HepG2 (cell line): ENCODE data around the gene SMIM14. TPM values are rescaled to one million over a fixed set of nuclear protein-coding genes. Genes with fewer than 3 reads are reported as not detected.
A peak's percentile ranks its signal among the peaks of the same experiment; 100 is the strongest.

Experiments used
- AGO2 ChIP-seq: fragments of 200-400 bp; formaldehyde crosslinking; optimal IDR thresholded peaks from 2 replicates; pipeline ENCODE3; 2017; ENCODE audit warnings: mild to moderate bottlenecking, low read depth, low read length, moderate library complexity
- AHDC1 ChIP-seq: sonication (generic); formaldehyde crosslinking; IDR thresholded peaks from 2 replicates; pipeline ENCODE4 v1.5.1; 2020; ENCODE audit warnings: mild to moderate bottlenecking, missing genetic modification reagents, borderline replicate concordance
- ARID3A ChIP-seq: IDR thresholded peaks from 2 replicates; pipeline ENCODE4 v1.6.1; 2012; ENCODE audit warnings: low read depth, low read length, improper control_type of control experiment
- EP300 ChIP-seq, 3 experiments: sonication (generic) in 1 of 3; formaldehyde crosslinking in 1 of 3; IDR thresholded peaks; 2 replicates each; pipeline versions ENCODE4 v1.5.1 to v1.6.1; 2011 to 2020; ENCODE audit warnings: low read depth in 2 of 3, low read length in 2 of 3, borderline replicate concordance in 1 of 3, improper control_type of control experiment in 1 of 3, mild to moderate bottlenecking in 1 of 3, missing genetic modification reagents in 1 of 3, moderate library complexity in 1 of 3
- FOXA1 ChIP-seq, 2 experiments: fragments of 450-650 bp in 1 of 2; sonication (generic) in 1 of 2; formaldehyde crosslinking in 1 of 2; IDR thresholded peaks; 2 replicates each; pipeline versions ENCODE4 v1.4.0 to v1.6.1; 2016 to 2020; ENCODE audit warnings: missing genetic modification reagents in 1 of 2
- HNF4A ChIP-seq: sonication (generic); formaldehyde crosslinking; IDR thresholded peaks from 2 replicates; pipeline ENCODE4 v1.4.0; 2020; ENCODE audit warnings: missing genetic modification reagents
- PAF1 ChIP-seq: IDR thresholded peaks from 2 replicates; pipeline ENCODE4 v1.6.1; 2016; ENCODE audit warnings: missing genetic modification reagents, missing compliant biosample characterization
- RNF2 ChIP-seq: fragments of 450-650 bp; conservative IDR thresholded peaks from 2 replicates; pipeline ENCODE4 v1.6.1; 2016; ENCODE audit warnings: low read depth
- SALL1 ChIP-seq: sonication (generic); formaldehyde crosslinking; IDR thresholded peaks from 2 replicates; pipeline ENCODE4 v1.8.0; 2022; ENCODE audit warnings: mild to moderate bottlenecking, missing genetic modification reagents
- ZEB1 ChIP-seq: IDR thresholded peaks from 2 replicates; pipeline ENCODE4 v1.6.1; 2012; ENCODE audit warnings: mild to moderate bottlenecking, low read depth, inconsistent platforms; ENCODE audit not compliant: insufficient replicate concordance
- ZFP36L2 ChIP-seq: sonication (generic); formaldehyde crosslinking; IDR thresholded peaks from 2 replicates; pipeline ENCODE4 v1.4.0; 2020; ENCODE audit warnings: missing genetic modification reagents
- ZFP37 ChIP-seq: sonication (generic); formaldehyde crosslinking; IDR thresholded peaks from 2 replicates; pipeline ENCODE4 v1.4.0; 2020; ENCODE audit warnings: missing genetic modification reagents, borderline replicate concordance
- ZNF296 ChIP-seq: sonication (generic); formaldehyde crosslinking; conservative IDR thresholded peaks from 2 replicates; pipeline ENCODE4 v1.5.0; 2020; ENCODE audit warnings: mild to moderate bottlenecking, missing genetic modification reagents
- ZNF362 ChIP-seq: sonication (generic); formaldehyde crosslinking; IDR thresholded peaks from 2 replicates; pipeline ENCODE4 v1.4.0; 2020; ENCODE audit warnings: missing genetic modification reagents, mild to moderate bottlenecking, borderline replicate concordance
- ZNF543 ChIP-seq: sonication (generic); formaldehyde crosslinking; IDR thresholded peaks from 2 replicates; pipeline ENCODE4 v1.4.0; 2020; ENCODE audit warnings: mild to moderate bottlenecking, missing genetic modification reagents
- ZNF800 ChIP-seq: sonication (generic); formaldehyde crosslinking; IDR thresholded peaks from 2 replicates; pipeline ENCODE4 v1.4.0; 2020; ENCODE audit warnings: missing genetic modification reagents
- ZNF891 ChIP-seq: sonication (generic); formaldehyde crosslinking; IDR thresholded peaks from 2 replicates; pipeline ENCODE4 v1.5.0; 2020; ENCODE audit warnings: mild to moderate bottlenecking, missing genetic modification reagents
- ZSCAN22 ChIP-seq: sonication (generic); formaldehyde crosslinking; IDR thresholded peaks from 2 replicates; pipeline ENCODE4 v1.4.0; 2020; ENCODE audit warnings: mild to moderate bottlenecking, missing genetic modification reagents
- polyA plus RNA-seq, 8 experiments: library from polyadenylated mRNA; depleted of rRNA in 3 of 8; stranded (reverse) in 7 of 8; unstranded in 1 of 8; fragments of >200 nt; fragmentation: Illumina TruSeq in 4 of 8; extraction: Trizol in 4 of 8; gene quantifications; 2 replicates each; pipeline versions ENCODE4 v1.2.1 to v1.2.3, GENCODE V29; 2011 to 2016; ENCODE audit warnings: low read depth in 4 of 8, missing spikeins in 1 of 8, mixed read lengths in 1 of 8; ENCODE audit not compliant: insufficient read depth in 1 of 8
- total RNA-seq, 5 experiments: library from RNA; depleted of rRNA; stranded (reverse); fragments of >200 nt; fragmentation: Illumina TruSeq; extraction: Trizol; gene quantifications; 2 replicates each; pipeline ENCODE4 v1.2.3, GENCODE V29; 2016; ENCODE audit warnings: low read depth in 1 of 5

SMIM14 gene
- total and polyA plus RNA-seq, 2 of the 13 experiments (the other 11 are each of a cell fraction or from before 2014, with no cell fraction given) = 16.3 to 28.1 TPM

- no peak for TF ChIP-seq ARID3A
- peak; percentile 37; the same call in 1 of the 2 replicates for TF ChIP-seq ZNF800 (CRISPR knock-in tag)
- TF ChIP-seq ZFP36L2 (CRISPR knock-in tag) = no peak
- peak; percentile 93 for TF ChIP-seq HNF4A (CRISPR knock-in tag)
- peak; percentile 37; the same call in 1 of the 2 replicates for TF ChIP-seq ZFP37 (CRISPR knock-in tag)
- TF ChIP-seq FOXA1 (IDR thresholded peaks at IDR 0.05) = no peak
- peak; percentile 28 for TF ChIP-seq FOXA1 (CRISPR knock-in tag; IDR thresholded peaks at IDR 0.05)
- peak; percentile 83 for TF ChIP-seq ZNF891 (CRISPR knock-in tag)
- peak; percentile 93; the same call in 1 of the 2 replicates for TF ChIP-seq SALL1
- TF ChIP-seq AGO2 = peak; percentile 89
- TF ChIP-seq PAF1 (CRISPR knock-in tag) = no peak
- peak; percentile 9; the same call in 1 of the 2 replicates for TF ChIP-seq ZNF362 (CRISPR knock-in tag)
- TF ChIP-seq EP300 (IDR thresholded peaks at IDR 0.05; ENCODE audit: low read depth in 2 of 2, low read length in 2 of 2) = peak; percentile 11 to 55; a peak in 2 of 4 replicates
- TF ChIP-seq EP300 (CRISPR knock-in tag; IDR thresholded peaks at IDR 0.05; ENCODE audit: borderline replicate concordance) = peak; percentile 46; the same call in 1 of the 2 replicates
- TF ChIP-seq AHDC1 (CRISPR knock-in tag) = peak; percentile 80
- no peak for TF ChIP-seq RNF2
- peak; percentile 96 for TF ChIP-seq ZEB1
- no peak for TF ChIP-seq ZSCAN22 (CRISPR knock-in tag)
- TF ChIP-seq ZNF296 (CRISPR knock-in tag) = peak; percentile 92; the same call in 1 of the 2 replicates
- no peak; the same call in 1 of the 2 replicates for TF ChIP-seq ZNF543 (CRISPR knock-in tag)
Measured at GRCh38 chr4:39527296-39528060, 111.2 kb downstream of the SMIM14 start, which contains the start of gene UGDH (continued).
